Cerebellar nuclear complex (tissue), 1 donor: ENCODE results near the gene BUD31.
A peak's percentile ranks its signal among the peaks of the same experiment; 100 is the strongest.
"Not testable (repeated sequence)": the region's sequence is repeated elsewhere in the genome, so short reads cannot be mapped to it uniquely, and the experiment has no call there.

Source experiments
- DNase-seq, 2 experiments: peaks; one replicate each; lab custom pipeline; 2025; lab: John Stamatoyannopoulos, UW

BUD31 gene

GRCh38 chr7:99408379-99409191, at the start of gene BUD31, which contains the start of gene PDAP1:
Gene BUD31 (plus strand): TSS chr7:99408969. CDS start chr7:99411093, 2,124 bp downstream.
Gene PDAP1 (minus strand): TSS chr7:99408597. CDS start chr7:99408548, 49 bp downstream.
- peak; percentile 61 to 85 for DNase-seq

- no peak for DNase-seq
Observed at GRCh38 chr7:99359465-99360154, 49.2 kb upstream of the BUD31 start.

- no peak for DNase-seq
Observed at GRCh38 chr7:99362801-99363200, 46.0 kb upstream of the BUD31 start.

- DNase-seq: no peak
Observed at GRCh38 chr7:99363286-99363685, 45.5 kb upstream of the BUD31 start.

GRCh38 chr7:99365318-99366141, 43.2 kb upstream of the BUD31 start:
- no peak for DNase-seq

- DNase-seq: no peak
Observed at GRCh38 chr7:99366646-99367045, 42.1 kb upstream of the BUD31 start.

- DNase-seq: no peak
Observed at GRCh38 chr7:99368750-99369389, 39.9 kb upstream of the BUD31 start.

- DNase-seq: no peak
Observed at GRCh38 chr7:99369767-99370391, 38.9 kb upstream of the BUD31 start.

GRCh38 chr7:99371376-99371920, 37.3 kb upstream of the BUD31 start:
- no peak for DNase-seq

GRCh38 chr7:99372275-99373090, 36.3 kb upstream of the BUD31 start:
- DNase-seq: no peak

GRCh38 chr7:99373091-99374066, 35.4 kb upstream of the BUD31 start:
- no peak for DNase-seq

GRCh38 chr7:99374111-99375064, 34.4 kb upstream of the BUD31 start, which contains the start of gene ARPC1B:
Gene ARPC1B (plus strand): TSS chr7:99374730. CDS start chr7:99385715, 10,985 bp downstream.
- DNase-seq: no peak

GRCh38 chr7:99375070-99375807, 33.5 kb upstream of the BUD31 start:
- no peak for DNase-seq

- no peak for DNase-seq
Observed at GRCh38 chr7:99379043-99379577, 29.7 kb upstream of the BUD31 start.

- not testable (repeated sequence) for DNase-seq
Observed at GRCh38 chr7:99379693-99380031, 29.1 kb upstream of the BUD31 start.

GRCh38 chr7:99380032-99380822, 28.5 kb upstream of the BUD31 start:
- DNase-seq: no peak
